Measurements from ENCODE around the gene COL1A1.

The COL1A1 gene

GRCh38 chr17:50238601-50239280 lies 37.3 kb upstream of the COL1A1 start:
- no peak for TF ChIP-seq CTCF (conservative IDR thresholded peaks at IDR 0.05; ENCODE audit: control insufficient read depth, insufficient read depth, low read depth, low read length)
- DNase-seq (ENCODE audit: low read depth) = peak; percentile 42
- H3K4me3 ChIP-seq (ENCODE audit: control insufficient read depth, low read depth, low read length) = no peak overlapping the region

GRCh38 chr17:50237901-50238300 lies 36.5 kb upstream of the COL1A1 start:
- H3K4me3 ChIP-seq (ENCODE audit: control insufficient read depth, low read depth, low read length) = no peak overlapping the region
- DNase-seq (ENCODE audit: low read depth) = no peak
- TF ChIP-seq CTCF (conservative IDR thresholded peaks at IDR 0.05; ENCODE audit: control insufficient read depth, insufficient read depth, low read depth, low read length) = no peak

GRCh38 chr17:50234581-50234980 lies 33.1 kb upstream of the COL1A1 start:
- DNase-seq (ENCODE audit: low read depth) = peak; percentile 62
- no peak overlapping the region for H3K4me3 ChIP-seq (ENCODE audit: control insufficient read depth, low read depth, low read length)
- TF ChIP-seq CTCF (conservative IDR thresholded peaks at IDR 0.05; ENCODE audit: control insufficient read depth, insufficient read depth, low read depth, low read length) = no peak

- DNase-seq (ENCODE audit: low read depth) = no peak
- no peak overlapping the region for H3K4me3 ChIP-seq (ENCODE audit: control insufficient read depth, low read depth, low read length)
- TF ChIP-seq CTCF (conservative IDR thresholded peaks at IDR 0.05; ENCODE audit: control insufficient read depth, insufficient read depth, low read depth, low read length) = no peak
Measured at GRCh38 chr17:50225701-50226240, 24.3 kb upstream of the COL1A1 start.

- no peak overlapping the region for H3K4me3 ChIP-seq (ENCODE audit: control insufficient read depth, low read depth, low read length)
- no peak for TF ChIP-seq CTCF (conservative IDR thresholded peaks at IDR 0.05; ENCODE audit: control insufficient read depth, insufficient read depth, low read depth, low read length)
- no peak for DNase-seq (ENCODE audit: low read depth)
Measured at GRCh38 chr17:50222922-50223321, 21.5 kb upstream of the COL1A1 start.

- no peak overlapping the region for H3K4me3 ChIP-seq (ENCODE audit: control insufficient read depth, low read depth, low read length)
- TF ChIP-seq CTCF (conservative IDR thresholded peaks at IDR 0.05; ENCODE audit: control insufficient read depth, insufficient read depth, low read depth, low read length) = no peak
- DNase-seq (ENCODE audit: low read depth) = peak; percentile 74
Measured at GRCh38 chr17:50221864-50222545, 20.6 kb upstream of the COL1A1 start.
